Endodermal cell (in vitro differentiated cells): ENCODE data around the gene A2ML1. TPM values are rescaled to one million over a fixed set of nuclear protein-coding genes. Genes with fewer than 3 reads are reported as not detected.
"Not testable (repeated sequence)": the region's sequence is repeated elsewhere in the genome, so short reads cannot be mapped to it uniquely, and the experiment has no call there.

ENCODE experiments used
- DNase-seq: peaks from one replicate; pipeline ENCODE4 v3.0.0-alpha.2; 2017
- H3K27ac ChIP-seq: 2 replicates; pipeline ENCODE4 v1.5.1; 2013; ENCODE audit warnings: mild to moderate bottlenecking, low read depth, low read length, moderate library complexity
- H3K27me3 ChIP-seq: 2 replicates; pipeline ENCODE4 v1.6.1; 2013; ENCODE audit warnings: mild to moderate bottlenecking, low read length, moderate library complexity; ENCODE audit not compliant: insufficient read depth, control insufficient read depth, poor library complexity, severe bottlenecking
- H3K36me3 ChIP-seq: 2 replicates; pipeline ENCODE4 v1.7.0; 2013; ENCODE audit warnings: mild to moderate bottlenecking, low read length, moderate library complexity; ENCODE audit not compliant: control insufficient read depth, insufficient read depth
- H3K4me1 ChIP-seq: one replicate; pipeline ENCODE4 v1.7.0; 2013; ENCODE audit warnings: low read length; ENCODE audit not compliant: control insufficient read depth, insufficient read depth
- H3K4me3 ChIP-seq: 2 replicates; pipeline ENCODE4 v1.5.1; 2013; ENCODE audit warnings: mild to moderate bottlenecking, low read length, moderate library complexity
- H3K9ac ChIP-seq: 2 replicates; pipeline ENCODE4 v1.6.1; 2013; ENCODE audit warnings: mild to moderate bottlenecking, low read length, moderate library complexity; ENCODE audit not compliant: poor library complexity, severe bottlenecking; ENCODE audit errors: extremely low read depth
- H3K9me3 ChIP-seq: 2 replicates; pipeline ENCODE4 v1.6.1; 2013; ENCODE audit warnings: mild to moderate bottlenecking, low read length, moderate library complexity; ENCODE audit not compliant: control insufficient read depth
- H3K27ac Mint-ChIP-seq: 2 replicates; pipeline ENCODE4 v1.8.0; 2020; ENCODE audit warnings: mixed read lengths
- H3K27me3 Mint-ChIP-seq: 2 replicates; pipeline ENCODE4 v1.8.0; 2021; ENCODE audit warnings: mild to moderate bottlenecking, mixed read lengths; ENCODE audit not compliant: insufficient read depth
- H3K36me3 Mint-ChIP-seq: 2 replicates; pipeline ENCODE4 v1.8.0; 2020; ENCODE audit warnings: low read depth, mixed read lengths
- H3K4me1 Mint-ChIP-seq: 2 replicates; pipeline ENCODE4 v1.8.0; 2020; ENCODE audit warnings: mixed read lengths
- H3K4me3 Mint-ChIP-seq: 2 replicates; pipeline ENCODE4 v1.8.0; 2020; ENCODE audit warnings: mild to moderate bottlenecking, moderate library complexity, mixed read lengths
- H3K9me3 Mint-ChIP-seq: 2 replicates; pipeline ENCODE4 v1.8.0; 2020; ENCODE audit warnings: mild to moderate bottlenecking, mixed read lengths
- WGBS, 2 experiments: methylation state at CpG; one replicate each; pipeline versions ENCODE4 v1.1.5 to v1.1.7; 2013; ENCODE audit warnings: missing lambda C conversion rate in 2 of 2, mixed read lengths in 1 of 2; ENCODE audit not compliant: insufficient coverage in 1 of 2, insufficient read length in 1 of 2; 5-methylcytosine and 5-hydroxymethylcytosine counted together
- total RNA-seq, 2 donors: library from RNA; stranded (reverse); fragmentation: NEBNext Ultra II Directional in 1 of 2; extraction: Animal tissue kit (Norgen Biotek cat#: 25700) in 1 of 2; gene quantifications; 2 replicates in 1 of 2; 3 replicates in 1 of 2; pipeline ENCODE4 v1.2.1, GENCODE V29; 2021
- TF ChIP-seq, protein P1 (sequence below): fragments of 200-600 bp; sonication (generic); conservative IDR thresholded peaks from 2 replicates; pipeline ENCODE4 v1.5.0; 2021; ENCODE audit warnings: antibody characterized with exemption, mild to moderate bottlenecking

A2ML1 gene
- total RNA-seq, 2 donors from 2014 or later = 7.1 to 11.6 TPM

DNA sequence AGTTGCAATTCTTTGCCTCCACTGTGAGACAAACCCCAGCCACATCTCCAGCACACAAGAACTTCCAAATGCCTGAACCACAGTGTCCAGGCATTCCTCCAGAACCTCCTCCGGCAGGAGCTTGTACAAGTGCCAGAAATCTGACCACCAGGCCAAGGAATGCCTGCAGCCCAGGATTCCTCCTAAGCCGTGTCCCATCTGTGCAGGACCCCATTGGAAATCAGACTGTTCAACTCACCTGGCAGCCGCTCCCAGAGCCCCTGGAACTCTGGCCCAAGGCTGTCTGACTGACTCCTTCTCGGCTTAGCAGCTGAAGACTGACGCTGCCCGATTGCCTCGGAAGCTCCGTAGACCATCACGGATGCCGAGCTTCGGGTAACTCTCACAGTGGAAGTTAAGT is 15.3 kb upstream of the A2ML1 start:
- H3K27me3 ChIP-seq, H3K27ac ChIP-seq, H3K4me1 ChIP-seq, H3K27me3 Mint-ChIP-seq, H3K36me3 ChIP-seq, H3K9me3 ChIP-seq, H3K9me3 Mint-ChIP-seq: not testable (repeated sequence)
- Histone ChIP-seq H3K9ac (peak overlapping the region; percentile 98), H3K4me3 (peak overlapping the region; percentile 87)
- Mint-ChIP-seq H3K36me3 (peaks cover 37% of the 10 kb centered on the region), H3K4me1 (peaks cover 55% of the 10 kb centered on the region), H3K4me3 (peak overlapping the region; percentile 91), H3K27ac (peak overlapping the region; percentile 99)
- 80 to 83% methylated on average over 4 to 11 of the region's 11 CpGs for WGBS, 2 experiments
- DNase-seq = peak; percentile 46

DNA sequence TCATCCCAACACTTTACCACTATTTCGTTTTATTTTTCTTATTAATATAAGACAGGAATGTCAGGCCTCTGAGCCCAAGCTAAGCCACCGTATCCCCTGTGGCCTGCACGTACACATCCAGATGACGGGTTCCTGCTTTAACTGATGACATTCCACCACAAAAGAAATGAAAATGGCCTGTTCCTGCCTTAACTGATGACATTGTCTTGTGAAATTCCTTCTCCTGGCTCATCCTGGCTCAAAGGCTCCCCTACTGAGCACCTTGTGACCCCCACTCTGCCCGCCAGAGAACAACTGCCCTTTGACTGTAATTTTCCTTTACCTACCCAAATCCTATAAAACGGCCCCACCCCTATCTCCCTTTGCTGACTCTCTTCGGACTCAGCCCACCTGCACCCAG is 12.3 kb upstream of the A2ML1 start:
- H3K4me3 ChIP-seq = peak overlapping the region; percentile 77
- peak; percentile 67 for DNase-seq
- peaks cover 15% of the 10 kb centered on the region for H3K36me3 ChIP-seq
- not testable (repeated sequence) for H3K9me3 ChIP-seq, H3K4me1 ChIP-seq, H3K9ac ChIP-seq, H3K27me3 ChIP-seq, H3K9me3 Mint-ChIP-seq, H3K27me3 Mint-ChIP-seq, H3K27ac ChIP-seq
- Mint-ChIP-seq H3K36me3 (peaks cover 48% of the 10 kb centered on the region), H3K4me1 (peaks cover 50% of the 10 kb centered on the region), H3K27ac (peak overlapping the region; percentile 93), H3K4me3 (peak overlapping the region; percentile 91)
- WGBS, 2 experiments = 19 to 38% methylated on average over 5 to 7 of the region's 7 CpGs

DNA sequence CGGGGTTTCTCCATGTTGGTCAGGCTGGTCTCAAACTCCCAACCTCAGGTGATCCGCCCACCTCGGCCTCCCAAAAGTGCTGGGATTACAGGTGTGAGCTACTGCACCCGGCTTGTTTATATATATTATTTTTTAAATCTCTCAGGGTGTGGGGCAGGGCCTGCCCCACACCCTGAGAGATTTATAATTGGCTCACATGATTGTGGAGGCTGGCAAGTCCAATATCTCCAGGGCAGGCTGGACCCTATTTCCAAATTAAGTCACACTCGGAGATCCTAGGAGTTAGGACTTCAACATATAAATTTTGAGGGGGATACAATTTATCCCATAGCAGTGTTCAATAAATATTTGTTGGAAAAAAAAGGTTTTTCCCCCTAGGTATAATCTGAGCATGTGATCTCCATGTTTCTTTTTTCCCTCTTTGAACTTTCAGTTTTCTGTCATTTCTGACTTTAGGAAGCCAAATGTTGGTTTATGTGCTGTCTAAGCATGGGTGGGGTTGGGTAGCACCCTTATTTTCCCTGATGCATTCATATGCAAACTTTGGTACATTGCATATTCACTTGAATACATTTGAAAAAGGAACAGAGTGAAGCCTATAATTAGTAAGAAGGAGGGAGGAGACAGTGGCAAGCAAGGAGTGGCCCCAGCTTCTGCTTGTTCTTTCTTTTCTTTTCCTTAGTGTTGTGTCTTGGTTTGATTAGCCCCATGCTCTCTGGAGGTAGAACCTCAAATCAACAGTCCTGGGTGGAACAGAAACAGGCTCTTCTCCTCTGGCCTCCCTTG is 8.7 kb upstream of the A2ML1 start:
- H3K36me3 ChIP-seq = peaks cover 26% of the 10 kb centered on the region
- no peak overlapping the region for H3K27ac ChIP-seq
- peaks cover 61% of the 10 kb centered on the region for H3K4me1 Mint-ChIP-seq
- H3K27me3 ChIP-seq = no peaks in the 10 kb centered on the region
- H3K36me3 Mint-ChIP-seq = peaks cover 47% of the 10 kb centered on the region
- peak overlapping the region; percentile 3 for H3K4me3 ChIP-seq
- TF ChIP-seq, protein P1, sequence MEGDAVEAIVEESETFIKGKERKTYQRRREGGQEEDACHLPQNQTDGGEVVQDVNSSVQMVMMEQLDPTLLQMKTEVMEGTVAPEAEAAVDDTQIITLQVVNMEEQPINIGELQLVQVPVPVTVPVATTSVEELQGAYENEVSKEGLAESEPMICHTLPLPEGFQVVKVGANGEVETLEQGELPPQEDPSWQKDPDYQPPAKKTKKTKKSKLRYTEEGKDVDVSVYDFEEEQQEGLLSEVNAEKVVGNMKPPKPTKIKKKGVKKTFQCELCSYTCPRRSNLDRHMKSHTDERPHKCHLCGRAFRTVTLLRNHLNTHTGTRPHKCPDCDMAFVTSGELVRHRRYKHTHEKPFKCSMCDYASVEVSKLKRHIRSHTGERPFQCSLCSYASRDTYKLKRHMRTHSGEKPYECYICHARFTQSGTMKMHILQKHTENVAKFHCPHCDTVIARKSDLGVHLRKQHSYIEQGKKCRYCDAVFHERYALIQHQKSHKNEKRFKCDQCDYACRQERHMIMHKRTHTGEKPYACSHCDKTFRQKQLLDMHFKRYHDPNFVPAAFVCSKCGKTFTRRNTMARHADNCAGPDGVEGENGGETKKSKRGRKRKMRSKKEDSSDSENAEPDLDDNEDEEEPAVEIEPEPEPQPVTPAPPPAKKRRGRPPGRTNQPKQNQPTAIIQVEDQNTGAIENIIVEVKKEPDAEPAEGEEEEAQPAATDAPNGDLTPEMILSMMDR = no peak
- H3K9ac ChIP-seq = no peak overlapping the region
- peaks cover 4% of the 10 kb centered on the region for H3K4me1 ChIP-seq
- no peak overlapping the region for H3K4me3 Mint-ChIP-seq
- no peaks in the 10 kb centered on the region for H3K27me3 Mint-ChIP-seq
- WGBS, 2 experiments = 0 to 72% methylated on average over 1 to 5 of the region's 5 CpGs
- peak overlapping the region; percentile 69 for H3K27ac Mint-ChIP-seq
- no peaks in the 10 kb centered on the region for H3K9me3 ChIP-seq
- peak; percentile 48 for DNase-seq
- no peaks in the 10 kb centered on the region for H3K9me3 Mint-ChIP-seq

DNA sequence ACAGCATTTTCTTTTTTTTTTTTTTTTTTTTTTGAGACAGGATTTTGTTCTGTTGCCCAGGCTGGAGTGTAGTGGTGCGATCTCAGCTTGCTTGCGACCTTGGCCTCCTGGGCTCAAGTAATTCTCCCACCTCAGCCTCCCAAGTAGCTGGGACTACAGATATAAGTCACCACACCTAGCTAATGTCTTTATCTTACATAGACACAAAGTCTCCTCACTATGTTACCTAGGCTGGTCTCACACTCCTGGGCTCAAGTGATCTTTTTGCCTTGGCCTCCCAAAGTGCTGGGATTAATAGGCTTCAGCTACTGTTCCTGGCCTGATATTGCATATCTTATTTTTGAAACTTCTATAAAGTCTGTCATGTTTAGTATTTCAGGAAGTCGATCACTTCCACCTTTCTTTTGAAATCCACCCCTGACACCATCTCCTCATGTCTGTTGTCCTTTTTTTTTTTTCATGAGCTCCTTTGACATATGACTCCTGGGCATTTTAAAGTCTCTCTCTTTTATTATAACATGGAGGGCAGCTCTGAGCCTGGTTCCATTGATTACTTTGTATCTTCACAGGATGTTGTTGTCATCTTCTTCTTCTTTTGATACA is 5.9 kb upstream of the A2ML1 start:
- peak overlapping the region; percentile 15 for H3K27ac Mint-ChIP-seq
- TF ChIP-seq, protein P1 = no peak
- H3K4me1 Mint-ChIP-seq = peaks cover 55% of the 10 kb centered on the region
- no peak overlapping the region for H3K4me3 Mint-ChIP-seq
- H3K4me3 ChIP-seq = no peak overlapping the region
- DNase-seq = no peak
- H3K4me1 ChIP-seq = peaks cover 4% of the 10 kb centered on the region
- H3K9me3 ChIP-seq = no peaks in the 10 kb centered on the region
- 89 to 100% methylated on average over 1 to 3 of the region's 3 CpGs for WGBS, 2 experiments
- H3K27me3 ChIP-seq = no peaks in the 10 kb centered on the region
- H3K36me3 ChIP-seq = peaks cover 43% of the 10 kb centered on the region
- H3K27me3 Mint-ChIP-seq = no peaks in the 10 kb centered on the region
- no peaks in the 10 kb centered on the region for H3K9me3 Mint-ChIP-seq
- H3K27ac ChIP-seq = no peak overlapping the region
- H3K36me3 Mint-ChIP-seq = peaks cover 39% of the 10 kb centered on the region
- no peak overlapping the region for H3K9ac ChIP-seq
